WERI-Rb-1 (cell line): ENCODE results near the gene CELSR1.

Experiments
- DNase-seq: peaks from one replicate; pipeline ENCODE4 v3.0.0-alpha.2; 2020
- H3K27ac ChIP-seq: fragments of 250-450 bp; sonication (Bioruptor Pico); 2 replicates; pipeline ENCODE4 v1.5.1; 2020; ENCODE audit warnings: mild to moderate bottlenecking, moderate library complexity
- H3K27me3 ChIP-seq: fragments of 250-450 bp; sonication (Bioruptor Pico); 2 replicates; pipeline ENCODE4 v1.5.1; 2021; ENCODE audit warnings: mild to moderate bottlenecking, low read depth, moderate library complexity; ENCODE audit not compliant: insufficient read depth, severe bottlenecking
- H3K36me3 ChIP-seq: fragments of 250-450 bp; sonication (Bioruptor Pico); 2 replicates; pipeline ENCODE4 v1.5.1; 2020; ENCODE audit warnings: mild to moderate bottlenecking, moderate library complexity
- H3K4me3 ChIP-seq: 2 replicates; pipeline ENCODE4 v1.5.1; 2011; ENCODE audit warnings: low read depth, mild to moderate bottlenecking, control low read depth, low read length
- H3K9me3 ChIP-seq: fragments of 250-450 bp; sonication (Bioruptor Pico); 2 replicates; pipeline ENCODE4 v1.5.1; 2021; ENCODE audit warnings: mild to moderate bottlenecking, moderate library complexity; ENCODE audit not compliant: severe bottlenecking
- TF ChIP-seq, protein P1 (sequence below): IDR thresholded peaks from 2 replicates; pipeline ENCODE4 v1.5.1; 2011; ENCODE audit warnings: low read depth, mild to moderate bottlenecking, control low read depth, inconsistent platforms, low read length

The CELSR1 gene

DNA sequence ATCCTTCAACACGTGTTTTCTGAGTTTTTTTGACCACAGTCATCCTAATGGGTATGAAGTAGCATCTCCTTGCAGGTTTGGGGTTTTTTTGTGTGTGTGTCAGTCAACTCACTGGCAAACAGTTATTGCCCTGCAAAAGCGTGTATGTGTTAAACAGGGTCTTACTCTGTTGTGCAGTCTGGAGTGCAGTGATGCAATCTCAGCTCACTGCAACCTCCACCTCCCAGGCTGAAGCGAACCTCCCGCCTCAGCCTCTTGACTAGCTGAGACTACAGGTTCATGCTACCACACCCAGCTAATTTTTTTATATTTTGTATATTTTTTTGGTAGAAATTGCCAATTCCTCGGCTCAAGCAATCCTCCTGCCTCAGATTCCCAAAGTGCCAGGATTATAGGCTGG, 15.4 kb downstream of the CELSR1 start:
- Histone ChIP-seq H3K4me3 (no peak overlapping the region), H3K27me3 (no peaks in the 10 kb centered on the region), H3K9me3 (no peaks in the 10 kb centered on the region), H3K36me3 (no peaks in the 10 kb centered on the region), H3K27ac (no peak overlapping the region)
- TF ChIP-seq, protein P1, sequence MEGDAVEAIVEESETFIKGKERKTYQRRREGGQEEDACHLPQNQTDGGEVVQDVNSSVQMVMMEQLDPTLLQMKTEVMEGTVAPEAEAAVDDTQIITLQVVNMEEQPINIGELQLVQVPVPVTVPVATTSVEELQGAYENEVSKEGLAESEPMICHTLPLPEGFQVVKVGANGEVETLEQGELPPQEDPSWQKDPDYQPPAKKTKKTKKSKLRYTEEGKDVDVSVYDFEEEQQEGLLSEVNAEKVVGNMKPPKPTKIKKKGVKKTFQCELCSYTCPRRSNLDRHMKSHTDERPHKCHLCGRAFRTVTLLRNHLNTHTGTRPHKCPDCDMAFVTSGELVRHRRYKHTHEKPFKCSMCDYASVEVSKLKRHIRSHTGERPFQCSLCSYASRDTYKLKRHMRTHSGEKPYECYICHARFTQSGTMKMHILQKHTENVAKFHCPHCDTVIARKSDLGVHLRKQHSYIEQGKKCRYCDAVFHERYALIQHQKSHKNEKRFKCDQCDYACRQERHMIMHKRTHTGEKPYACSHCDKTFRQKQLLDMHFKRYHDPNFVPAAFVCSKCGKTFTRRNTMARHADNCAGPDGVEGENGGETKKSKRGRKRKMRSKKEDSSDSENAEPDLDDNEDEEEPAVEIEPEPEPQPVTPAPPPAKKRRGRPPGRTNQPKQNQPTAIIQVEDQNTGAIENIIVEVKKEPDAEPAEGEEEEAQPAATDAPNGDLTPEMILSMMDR, result no peak
- DNase-seq, result no peak

DNA sequence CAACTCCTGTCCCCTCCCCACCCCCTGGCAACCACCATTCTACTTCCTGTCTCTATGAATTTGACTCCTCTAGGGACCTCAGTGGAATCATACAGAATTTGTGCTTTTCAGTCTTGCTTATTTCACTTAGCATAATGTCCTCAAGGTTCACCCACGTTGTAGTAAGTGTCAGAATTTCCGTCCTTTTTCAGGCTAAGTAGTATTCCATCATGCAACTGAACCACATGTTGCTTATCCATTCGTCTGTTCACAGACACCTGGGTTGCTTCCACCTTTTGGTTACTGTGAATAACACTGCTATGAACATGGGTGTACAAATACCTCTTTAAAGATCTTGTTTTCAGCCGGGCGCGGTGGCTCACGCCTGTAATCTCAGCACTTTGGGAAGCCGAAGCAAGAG, 16.5 kb downstream of the CELSR1 start:
- no peaks in the 10 kb centered on the region for H3K9me3 ChIP-seq
- no peaks in the 10 kb centered on the region for H3K36me3 ChIP-seq
- H3K27me3 ChIP-seq, result no peaks in the 10 kb centered on the region
- TF ChIP-seq, protein P1, result no peak
- H3K4me3 ChIP-seq, result no peak overlapping the region
- no peak for DNase-seq
- no peak overlapping the region for H3K27ac ChIP-seq

DNA sequence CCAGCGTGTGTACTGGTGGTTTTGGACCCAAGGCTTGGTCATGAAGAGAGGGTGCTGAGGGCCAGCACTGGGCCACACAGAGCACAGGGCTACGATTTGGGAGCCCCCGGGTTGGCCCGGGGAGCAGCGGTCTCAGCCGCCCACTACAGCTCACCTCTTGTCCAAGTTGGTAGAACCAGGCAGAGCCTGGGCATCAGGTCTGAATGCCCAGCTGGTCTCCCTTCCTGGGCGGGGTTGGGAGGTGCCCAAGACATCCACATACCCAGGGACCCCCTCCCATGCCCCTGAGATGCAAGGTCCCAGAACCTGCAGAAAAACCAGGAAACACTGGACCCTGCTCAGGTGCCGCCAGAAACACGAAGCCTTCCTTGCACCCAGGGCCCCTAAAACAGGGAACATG, 18.0 kb downstream of the CELSR1 start:
- no peak for DNase-seq
- Histone ChIP-seq H3K36me3 (no peaks in the 10 kb centered on the region), H3K27ac (no peak overlapping the region), H3K9me3 (no peaks in the 10 kb centered on the region), H3K27me3 (no peaks in the 10 kb centered on the region), H3K4me3 (no peak overlapping the region)
- TF ChIP-seq, protein P1, result no peak

DNA sequence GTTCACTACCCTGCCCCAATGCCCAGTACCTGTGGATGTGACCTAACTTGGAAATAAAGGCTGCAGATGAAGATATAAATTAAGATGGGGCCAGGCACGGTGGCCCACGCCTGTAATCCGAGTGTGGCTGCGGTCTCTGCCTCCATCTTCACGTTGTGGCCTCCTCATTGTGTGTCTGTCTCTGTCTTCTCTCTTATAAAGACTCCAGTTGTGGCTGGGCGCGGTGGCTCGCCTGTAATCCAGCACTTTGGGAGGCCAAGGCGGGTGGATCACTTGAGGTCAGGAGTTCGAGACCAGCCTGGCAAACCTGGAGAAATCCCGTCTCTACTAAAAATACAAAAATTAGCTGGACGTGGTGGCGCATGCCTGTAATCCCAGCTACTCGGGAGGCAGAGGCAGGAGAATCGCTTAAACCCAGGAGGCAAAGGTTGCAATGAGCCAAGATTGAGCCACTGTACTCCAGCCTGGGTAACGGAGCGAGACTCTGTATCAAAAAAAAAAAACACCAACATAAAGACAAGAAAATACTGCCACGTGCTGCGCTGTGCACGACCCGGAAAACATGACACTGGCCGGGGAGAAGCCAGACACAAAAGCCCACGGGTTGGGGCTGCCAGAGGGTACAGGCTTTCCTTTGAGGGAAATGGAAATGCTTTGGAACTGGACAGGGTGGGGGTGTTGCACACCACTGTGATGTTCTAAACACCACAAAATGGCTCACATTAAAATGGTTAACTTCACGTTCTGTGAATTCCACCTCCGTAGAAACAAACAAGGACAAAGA, 18.7 kb downstream of the CELSR1 start:
- Histone ChIP-seq H3K36me3 (no peaks in the 10 kb centered on the region), H3K27me3 (no peaks in the 10 kb centered on the region), H3K27ac (no peak overlapping the region), H3K4me3 (no peak overlapping the region), H3K9me3 (no peaks in the 10 kb centered on the region)
- TF ChIP-seq, protein P1, result no peak
- DNase-seq, result no peak

DNA sequence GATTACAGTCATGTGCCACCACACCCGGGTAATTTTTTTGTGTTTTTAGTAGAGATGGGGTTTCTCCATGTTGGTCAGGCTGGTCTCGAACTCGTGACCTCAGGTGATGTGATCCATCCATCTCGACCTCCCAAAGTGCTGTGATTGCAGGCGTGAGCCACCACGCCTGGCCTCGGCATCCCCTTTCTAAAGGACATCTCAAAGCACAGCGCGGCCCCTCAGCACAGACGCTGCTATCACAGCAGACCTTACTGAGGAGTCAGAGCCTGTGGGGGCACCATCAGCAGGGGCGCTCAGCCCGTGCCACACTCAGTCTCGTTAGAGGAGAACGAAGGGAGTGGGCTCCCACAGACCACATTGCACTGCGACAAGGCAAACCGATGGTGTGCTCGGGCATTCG, 19.4 kb downstream of the CELSR1 start:
- H3K27ac ChIP-seq, result no peak overlapping the region
- TF ChIP-seq, protein P1, result no peak
- no peak overlapping the region for H3K4me3 ChIP-seq
- no peak for DNase-seq
- H3K9me3 ChIP-seq, result no peaks in the 10 kb centered on the region
- no peaks in the 10 kb centered on the region for H3K27me3 ChIP-seq
- no peaks in the 10 kb centered on the region for H3K36me3 ChIP-seq

DNA sequence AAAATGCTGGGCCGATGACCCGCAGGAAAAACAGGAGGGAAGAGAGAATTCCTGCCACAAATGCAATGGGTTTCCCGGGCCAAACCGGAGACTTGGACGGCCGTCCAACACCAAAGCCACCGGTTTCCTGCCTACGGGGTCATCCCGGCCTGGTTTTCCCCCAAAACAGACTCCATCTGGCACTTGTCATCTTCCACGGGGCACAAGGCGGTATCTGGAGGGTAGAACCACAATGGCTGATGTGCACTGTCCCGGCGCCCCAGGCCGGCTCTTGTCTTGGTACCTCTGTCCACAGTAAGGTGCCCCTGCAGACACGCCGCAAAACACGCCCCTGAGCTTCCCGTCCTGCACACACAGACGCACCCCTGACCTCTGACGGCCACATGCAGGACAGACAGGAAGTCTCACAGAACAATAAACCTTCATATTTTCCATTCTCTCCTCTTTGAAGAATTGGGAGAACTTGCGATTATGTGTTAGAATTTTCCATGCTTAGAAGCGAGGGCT, 20.1 kb downstream of the CELSR1 start:
- no peak for DNase-seq
- TF ChIP-seq, protein P1, result no peak
- no peaks in the 10 kb centered on the region for H3K36me3 ChIP-seq
- no peaks in the 10 kb centered on the region for H3K9me3 ChIP-seq
- H3K27me3 ChIP-seq, result no peaks in the 10 kb centered on the region
- no peak overlapping the region for H3K4me3 ChIP-seq
- no peak overlapping the region for H3K27ac ChIP-seq
